GM06990 (cell line): Measurements from ENCODE around the gene OTC.

Experiments
- DNase-seq: peaks from one replicate; pipeline ENCODE4 v3.0.0-alpha.2; 2011; ENCODE audit not compliant: insufficient read length; ENCODE audit errors: extremely low read depth
- H3K27me3 ChIP-seq: replicated peaks from 2 replicates; pipeline ENCODE4 v1.6.0; 2011; ENCODE audit warnings: low read length; ENCODE audit not compliant: control insufficient read depth, insufficient read depth
- H3K36me3 ChIP-seq: 2 replicates; pipeline ENCODE4 v1.5.1; 2011; ENCODE audit warnings: low read length; ENCODE audit not compliant: control insufficient read depth, insufficient read depth
- H3K4me3 ChIP-seq: replicated peaks from 2 replicates; pipeline ENCODE4 v1.5.1; 2011; ENCODE audit warnings: low read depth, mild to moderate bottlenecking, control low read depth, low read length
- TF ChIP-seq, protein P1 (sequence below): IDR thresholded peaks from 2 replicates; pipeline ENCODE4 v1.5.1; 2011; ENCODE audit warnings: low read length, control low read depth, mild to moderate bottlenecking, inconsistent platforms; ENCODE audit not compliant: insufficient read depth, poor library complexity, severe bottlenecking

The OTC gene

GRCh38 chrX:38465686-38466085, 113.3 kb downstream of the OTC start:
- no peaks in the 10 kb centered on the region for H3K36me3 ChIP-seq
- H3K27me3 ChIP-seq: no peaks in the 10 kb centered on the region; the same call in 1 of the 2 replicates
- DNase-seq: no peak
- TF ChIP-seq, protein P1, sequence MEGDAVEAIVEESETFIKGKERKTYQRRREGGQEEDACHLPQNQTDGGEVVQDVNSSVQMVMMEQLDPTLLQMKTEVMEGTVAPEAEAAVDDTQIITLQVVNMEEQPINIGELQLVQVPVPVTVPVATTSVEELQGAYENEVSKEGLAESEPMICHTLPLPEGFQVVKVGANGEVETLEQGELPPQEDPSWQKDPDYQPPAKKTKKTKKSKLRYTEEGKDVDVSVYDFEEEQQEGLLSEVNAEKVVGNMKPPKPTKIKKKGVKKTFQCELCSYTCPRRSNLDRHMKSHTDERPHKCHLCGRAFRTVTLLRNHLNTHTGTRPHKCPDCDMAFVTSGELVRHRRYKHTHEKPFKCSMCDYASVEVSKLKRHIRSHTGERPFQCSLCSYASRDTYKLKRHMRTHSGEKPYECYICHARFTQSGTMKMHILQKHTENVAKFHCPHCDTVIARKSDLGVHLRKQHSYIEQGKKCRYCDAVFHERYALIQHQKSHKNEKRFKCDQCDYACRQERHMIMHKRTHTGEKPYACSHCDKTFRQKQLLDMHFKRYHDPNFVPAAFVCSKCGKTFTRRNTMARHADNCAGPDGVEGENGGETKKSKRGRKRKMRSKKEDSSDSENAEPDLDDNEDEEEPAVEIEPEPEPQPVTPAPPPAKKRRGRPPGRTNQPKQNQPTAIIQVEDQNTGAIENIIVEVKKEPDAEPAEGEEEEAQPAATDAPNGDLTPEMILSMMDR: no peak
- no peak overlapping the region for H3K4me3 ChIP-seq

DNA sequence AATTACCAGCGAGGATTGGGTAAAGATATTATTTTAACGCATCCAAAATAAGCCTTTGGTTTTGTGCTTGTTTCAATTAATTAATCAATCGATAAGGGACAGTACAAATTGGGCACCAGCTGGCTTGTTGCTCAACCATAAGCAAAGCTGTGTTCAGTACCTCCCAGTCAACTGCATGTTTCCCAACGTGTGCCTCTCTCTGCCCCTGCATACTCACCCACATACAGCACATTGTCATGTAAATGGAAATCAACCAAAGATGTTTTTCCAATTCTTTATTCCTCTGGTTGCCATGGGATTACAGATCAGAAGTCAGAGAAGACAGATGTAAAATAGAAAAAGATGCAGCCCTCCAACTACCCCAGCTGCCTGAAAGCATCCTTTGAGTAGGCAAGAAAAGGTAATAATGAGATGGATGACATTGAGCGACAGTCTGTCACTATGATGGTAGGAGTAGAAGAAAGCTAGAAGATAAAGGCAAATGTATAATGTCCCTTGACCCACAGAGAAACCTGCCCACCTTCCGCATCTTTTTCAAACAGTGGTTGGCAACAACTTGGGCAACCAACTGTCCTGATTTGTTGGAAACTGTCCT, 116.3 kb downstream of the OTC start:
- H3K36me3 ChIP-seq: no peaks in the 10 kb centered on the region
- no peak overlapping the region for H3K4me3 ChIP-seq
- no peaks in the 10 kb centered on the region; the same call in 1 of the 2 replicates for H3K27me3 ChIP-seq
- TF ChIP-seq, protein P1: no peak
- DNase-seq: no peak
